Esophagus muscularis mucosa (tissue), 3 donors: ENCODE data around the gene SLC23A2.

Source experiments
- CTCF ChIP-seq, 3 experiments: fragments of 200-600 bp in 2 of 3; fragments of 450-650 bp in 1 of 3; sonication (generic) in 2 of 3; IDR thresholded peaks; one replicate each; pipeline ENCODE4 v1.5.1; 2017 to 2019; ENCODE audit warnings: antibody characterized with exemption in 3 of 3, mild to moderate bottlenecking in 2 of 3, moderate library complexity in 1 of 3
- POLR2AphosphoS5 ChIP-seq, 2 donors: sonication (generic); formaldehyde crosslinking; IDR thresholded peaks; one replicate each; pipeline ENCODE4 v1.6.1; 2017; ENCODE audit warnings: antibody characterized with exemption in 2 of 2

GRCh38 chr20:4949833-4950178 lies 51.5 kb downstream of the SLC23A2 start:
- TF ChIP-seq CTCF (IDR thresholded peaks at IDR 0.05) (peak; percentile 46 to 78 (median 74)), POLR2AphosphoS5 (IDR thresholded peaks at IDR 0.05) (no peak)
